Lower lobe of right lung (tissue), 2 donors: ENCODE data around the gene AKT2. TPM values are rescaled to one million over a fixed set of nuclear protein-coding genes. Genes with fewer than 3 reads are reported as not detected.
A peak's percentile ranks its signal among the peaks of the same experiment; 100 is the strongest.

Experiments
- ATAC-seq, 2 donors: fragments of 200-7000 bp; cut with Tn5 transposase; one replicate each; pipeline ENCODE4 v1.9.1; 2020 to 2022; ENCODE audit warnings: mild to moderate bottlenecking in 2 of 2, moderate library complexity in 2 of 2
- DNase-seq: peaks from one replicate; pipeline ENCODE4 v3.0.0-alpha.2; 2020
- H3K27ac ChIP-seq: fragments of 200-600 bp; one replicate; pipeline ENCODE4 v1.8.0; 2022
- H3K27me3 ChIP-seq: fragments of 200-600 bp; one replicate; pipeline ENCODE4 v1.8.0; 2022; ENCODE audit warnings: low read depth
- H3K36me3 ChIP-seq: fragments of 200-600 bp; one replicate; pipeline ENCODE4 v1.8.0; 2022; ENCODE audit warnings: mild to moderate bottlenecking
- H3K4me1 ChIP-seq: fragments of 200-600 bp; one replicate; pipeline ENCODE4 v1.8.0; 2022
- H3K4me3 ChIP-seq: fragments of 200-600 bp; one replicate; pipeline ENCODE4 v1.8.0; 2022; ENCODE audit warnings: mild to moderate bottlenecking
- H3K9me3 ChIP-seq: fragments of 200-600 bp; one replicate; pipeline ENCODE4 v1.8.0; 2022
- intact Hi-C: fragments of 100-400 bp; cut with DNase I; formaldehyde crosslinking; loops from one replicate; pipeline ENCODE4 v1.11.0; 2022
- total RNA-seq: library from RNA; stranded (reverse); fragmentation: NEBNext Ultra II Directional; extraction: Animal tissue kit (Norgen Biotek cat#: 25700); gene quantifications from one replicate; pipeline ENCODE4 v1.2.1, GENCODE V29; 2021
- TF ChIP-seq, protein P1 (sequence below): fragments of 200-600 bp; IDR thresholded peaks from one replicate; pipeline ENCODE4 v1.8.0; 2022; ENCODE audit warnings: antibody characterized with exemption, mild to moderate bottlenecking
- donor health status: DM: no; HTN: yes; CAD: no; lungs with severe emphysema.

Gene AKT2
- total RNA-seq, 1 donor from 2014 or later = 102 TPM

DNA sequence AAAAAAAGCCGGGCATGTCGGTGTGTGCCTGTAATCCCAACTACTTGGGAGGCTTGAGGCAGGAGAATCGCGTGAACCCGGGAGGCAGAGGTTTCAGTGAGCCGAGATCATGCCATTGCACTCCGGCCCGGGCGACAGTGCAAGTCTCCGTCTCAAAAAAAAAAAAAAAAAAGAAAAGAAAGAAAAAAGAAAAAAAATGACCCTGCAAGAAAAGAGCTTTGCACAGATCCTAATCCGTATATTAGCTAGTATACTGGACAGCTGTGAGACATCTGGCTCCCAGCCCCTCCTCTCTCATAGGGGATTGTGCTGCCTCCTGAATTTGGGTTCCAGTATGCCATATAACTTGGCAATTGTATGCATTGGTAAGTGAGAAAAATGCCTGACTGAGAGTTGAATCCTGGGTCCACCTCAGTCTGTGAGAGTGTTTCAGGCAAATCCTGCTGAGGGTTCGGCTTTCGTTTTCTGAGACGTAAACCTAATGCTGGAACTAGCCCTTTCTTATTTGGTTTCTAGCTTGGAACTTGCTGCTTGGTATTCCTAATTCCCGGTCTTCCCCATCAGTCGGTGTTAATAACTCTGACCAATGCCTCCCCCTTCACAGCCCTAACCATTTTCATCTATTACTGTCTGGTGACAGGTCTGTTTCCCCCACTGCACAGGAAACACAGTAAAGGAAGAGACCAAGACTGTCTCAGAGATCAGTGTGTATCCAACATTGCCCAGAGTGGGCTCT is 1.3 kb upstream of the AKT2 start:
- TF ChIP-seq, protein P1, sequence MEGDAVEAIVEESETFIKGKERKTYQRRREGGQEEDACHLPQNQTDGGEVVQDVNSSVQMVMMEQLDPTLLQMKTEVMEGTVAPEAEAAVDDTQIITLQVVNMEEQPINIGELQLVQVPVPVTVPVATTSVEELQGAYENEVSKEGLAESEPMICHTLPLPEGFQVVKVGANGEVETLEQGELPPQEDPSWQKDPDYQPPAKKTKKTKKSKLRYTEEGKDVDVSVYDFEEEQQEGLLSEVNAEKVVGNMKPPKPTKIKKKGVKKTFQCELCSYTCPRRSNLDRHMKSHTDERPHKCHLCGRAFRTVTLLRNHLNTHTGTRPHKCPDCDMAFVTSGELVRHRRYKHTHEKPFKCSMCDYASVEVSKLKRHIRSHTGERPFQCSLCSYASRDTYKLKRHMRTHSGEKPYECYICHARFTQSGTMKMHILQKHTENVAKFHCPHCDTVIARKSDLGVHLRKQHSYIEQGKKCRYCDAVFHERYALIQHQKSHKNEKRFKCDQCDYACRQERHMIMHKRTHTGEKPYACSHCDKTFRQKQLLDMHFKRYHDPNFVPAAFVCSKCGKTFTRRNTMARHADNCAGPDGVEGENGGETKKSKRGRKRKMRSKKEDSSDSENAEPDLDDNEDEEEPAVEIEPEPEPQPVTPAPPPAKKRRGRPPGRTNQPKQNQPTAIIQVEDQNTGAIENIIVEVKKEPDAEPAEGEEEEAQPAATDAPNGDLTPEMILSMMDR = no peak
- ATAC-seq (no peak), DNase-seq (no peak)
- H3K27me3 ChIP-seq = no peaks in the 10 kb centered on the region
- intact Hi-C loops = no loop called here
- peak overlapping the region; percentile 93 for H3K27ac ChIP-seq
- no peaks in the 10 kb centered on the region for H3K9me3 ChIP-seq
- H3K4me3 ChIP-seq = peak overlapping the region; percentile 88
- H3K36me3 ChIP-seq = peaks cover 5% of the 10 kb centered on the region
- H3K4me1 ChIP-seq = peaks cover 34% of the 10 kb centered on the region

DNA sequence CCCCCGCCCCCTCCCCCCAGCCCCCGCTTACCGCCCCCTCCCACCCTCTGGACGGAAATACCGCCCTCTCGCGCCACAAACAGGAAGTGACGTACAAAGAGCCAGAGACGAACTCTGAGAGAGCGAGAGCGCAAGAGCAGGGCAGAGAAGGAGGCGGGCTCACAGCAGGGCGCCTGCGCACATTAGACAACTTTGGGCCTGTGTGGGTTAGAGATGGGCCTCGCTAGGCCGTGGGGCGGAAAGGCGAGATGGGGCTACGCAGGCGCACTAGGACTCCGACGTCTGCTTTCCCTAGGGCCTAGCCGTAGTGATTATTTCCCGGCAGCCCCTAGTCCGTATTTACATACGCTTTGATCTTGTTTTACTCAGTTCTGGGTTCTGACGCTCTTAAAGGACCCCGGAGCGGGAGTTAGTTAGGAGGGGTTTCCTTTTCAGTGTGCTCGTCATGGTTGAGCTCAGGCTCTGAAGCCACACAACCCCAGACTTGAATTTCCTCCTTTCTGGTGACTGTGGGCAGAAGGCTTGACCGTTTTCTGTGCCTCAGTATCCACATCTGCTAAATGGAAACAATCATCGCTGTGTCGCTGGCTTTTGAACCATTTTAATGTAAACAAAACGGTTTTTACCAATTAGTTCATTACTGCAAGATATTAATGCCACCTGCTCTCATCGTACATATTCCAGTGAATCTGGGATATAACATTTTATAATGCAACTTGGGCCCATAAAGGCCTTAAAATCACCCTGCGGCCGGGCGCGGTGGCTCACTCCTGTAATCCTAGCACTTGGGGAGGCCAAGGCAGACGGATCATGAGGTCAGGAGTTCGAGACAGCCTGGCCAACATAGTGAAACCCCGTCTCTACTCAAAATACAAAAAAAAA is 449 bp upstream of the AKT2 start:
- Histone ChIP-seq H3K27me3 (no peaks in the 10 kb centered on the region), H3K9me3 (no peaks in the 10 kb centered on the region), H3K36me3 (peaks cover 5% of the 10 kb centered on the region), H3K4me1 (peaks cover 42% of the 10 kb centered on the region), H3K4me3 (peak overlapping the region; percentile 88), H3K27ac (peak overlapping the region; percentile 93)
- intact Hi-C loops = no loop called here
- ATAC-seq (peak; percentile 97 to 98), DNase-seq (peak; percentile 99)
- TF ChIP-seq, protein P1 = no peak

DNA sequence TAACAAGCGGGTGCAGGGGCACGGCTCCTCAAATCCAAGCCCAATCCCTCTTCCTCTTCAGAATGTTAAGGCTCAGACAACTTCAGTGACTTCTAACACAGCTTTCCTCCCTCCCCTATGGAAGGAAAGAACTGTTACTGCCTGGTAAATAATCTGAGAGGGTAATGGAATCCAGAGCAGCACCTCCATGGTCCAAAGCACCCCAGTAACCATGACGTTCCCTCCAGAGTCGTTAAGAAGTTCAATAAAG is 969 bp downstream of the AKT2 start:
- Histone ChIP-seq H3K9me3 (no peaks in the 10 kb centered on the region), H3K27ac (peak overlapping the region; percentile 93), H3K4me3 (peak overlapping the region; percentile 88), H3K36me3 (peaks cover 5% of the 10 kb centered on the region), H3K4me1 (peaks cover 56% of the 10 kb centered on the region), H3K27me3 (no peaks in the 10 kb centered on the region)
- DNase-seq (no peak), ATAC-seq (no peak)
- TF ChIP-seq, protein P1 = no peak
- intact Hi-C loops = no loop called here

GRCh38 chr19:40283414-40284250 is 1.5 kb downstream of the AKT2 start:
- H3K9me3 ChIP-seq = no peaks in the 10 kb centered on the region
- peak; percentile 41 for DNase-seq
- H3K27me3 ChIP-seq = no peaks in the 10 kb centered on the region
- no peak for ATAC-seq
- intact Hi-C loops = no loop called here
- peak overlapping the region; percentile 93 for H3K27ac ChIP-seq
- peak overlapping the region; percentile 88 for H3K4me3 ChIP-seq
- TF ChIP-seq, protein P1 = no peak
- peaks cover 62% of the 10 kb centered on the region for H3K4me1 ChIP-seq
- H3K36me3 ChIP-seq = peaks cover 5% of the 10 kb centered on the region

DNA sequence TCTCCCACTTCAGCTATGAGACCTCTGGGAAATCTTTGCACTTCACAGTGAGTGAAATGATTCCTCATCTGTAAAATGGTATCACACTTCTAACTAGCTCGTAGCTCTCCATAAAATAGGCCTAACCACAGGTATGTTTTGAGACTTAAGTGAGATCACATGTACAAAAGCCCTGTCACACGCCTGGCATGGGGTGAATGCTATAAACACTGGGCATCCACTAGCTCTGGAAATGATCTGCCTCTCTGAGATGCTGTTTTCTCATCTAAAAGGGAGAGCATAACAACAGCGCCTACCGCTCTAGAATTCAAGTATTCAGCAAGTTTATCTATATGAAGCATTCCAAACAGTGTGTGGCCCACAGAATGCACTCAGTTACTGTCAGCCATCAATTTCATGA is 2.2 kb downstream of the AKT2 start:
- intact Hi-C loops = no loop called here
- ATAC-seq (no peak), DNase-seq (no peak)
- peaks cover 5% of the 10 kb centered on the region for H3K36me3 ChIP-seq
- H3K9me3 ChIP-seq = no peaks in the 10 kb centered on the region
- H3K4me3 ChIP-seq = no peak overlapping the region
- TF ChIP-seq, protein P1 = no peak
- no peak overlapping the region for H3K27ac ChIP-seq
- H3K27me3 ChIP-seq = no peaks in the 10 kb centered on the region
- H3K4me1 ChIP-seq = peaks cover 69% of the 10 kb centered on the region
